ENCODE measurements around the gene SUN1.
A peak's percentile ranks its signal among the peaks of the same experiment; 100 is the strongest.

GRCh38 chr7:786472-787255 lies 45.6 kb upstream of the SUN1 start:
- TF ChIP-seq REST (IDR thresholded peaks at IDR 0.05; ENCODE audit: unreplicated experiment) (no peak), CTCF (conservative IDR thresholded peaks at IDR 0.05; ENCODE audit: low read depth in 2 of 2) (peak; percentile 89)

Data from GM23338 (cell line).